NCI-H82 treated with DMSO at 0.1 percent for 48 hours (cell line): ENCODE results near the gene PHETA1.

Source experiments
- DNase-seq: peaks from one replicate; lab custom pipeline; 2025; ENCODE audit not compliant: unreplicated experiment; lab: John Stamatoyannopoulos, UW

Gene PHETA1

GRCh38 chr12:111327474-111327873 lies 41.4 kb downstream of the PHETA1 start:
- no peak for DNase-seq

GRCh38 chr12:111322336-111323250 lies 46.3 kb downstream of the PHETA1 start:
- DNase-seq = no peak

GRCh38 chr12:111321317-111321716 lies 47.6 kb downstream of the PHETA1 start:
- no peak for DNase-seq

- DNase-seq = no peak
Observed at GRCh38 chr12:111320258-111321050, 48.4 kb downstream of the PHETA1 start.

- DNase-seq = no peak
Observed at GRCh38 chr12:111319600-111320257, 49.2 kb downstream of the PHETA1 start.

- DNase-seq = no peak
Observed at GRCh38 chr12:111318450-111318849, 50.4 kb downstream of the PHETA1 start.

- no peak for DNase-seq
Observed at GRCh38 chr12:111316671-111317070, 52.2 kb downstream of the PHETA1 start.

GRCh38 chr12:111314953-111315539 lies 53.8 kb downstream of the PHETA1 start:
- DNase-seq = no peak

- peak; percentile 55 for DNase-seq
Observed at GRCh38 chr12:111313833-111314259, 55.0 kb downstream of the PHETA1 start.

GRCh38 chr12:111312708-111313107 lies 56.2 kb downstream of the PHETA1 start:
- DNase-seq = no peak

GRCh38 chr12:111312016-111312415 lies 56.9 kb downstream of the PHETA1 start:
- DNase-seq = no peak

GRCh38 chr12:111311011-111311410 lies 57.9 kb downstream of the PHETA1 start:
- DNase-seq = no peak
